ENCODE results near the gene ZNF708. TPM values are rescaled to one million over a fixed set of nuclear protein-coding genes. Genes with fewer than 3 reads are reported as not detected.
A peak's percentile ranks its signal among the peaks of the same experiment; 100 is the strongest.

Gene ZNF708
- total RNA-seq, 1 donor from 2014 or later, result 29.7 TPM

- H3K36me3 Mint-ChIP-seq, result peaks cover 19% of the 10 kb centered on the region
- TF ChIP-seq CTCF (IDR thresholded peaks at IDR 0.05; ENCODE audit: unreplicated experiment), result no peak
- H3K4me1 Mint-ChIP-seq, result peaks cover 18% of the 10 kb centered on the region
- peak overlapping the region; percentile 100 for H3K4me3 Mint-ChIP-seq
- peak overlapping the region; percentile 100 for H3K27ac Mint-ChIP-seq
- no peak for DNase-seq (ENCODE audit: low spot score in 2 of 2, unreplicated experiment in 2 of 2)
- peaks cover 14% of the 10 kb centered on the region for H3K9me3 Mint-ChIP-seq
- H3K27me3 Mint-ChIP-seq (ENCODE audit: low read depth), result no peaks in the 10 kb centered on the region
These were observed 804 bp downstream of the ZNF708 start for GRCh38 chr19:21328406-21328805.

GRCh38 chr19:21326169-21326568, 3.0 kb downstream of the ZNF708 start:
- peaks cover 14% of the 10 kb centered on the region for H3K9me3 Mint-ChIP-seq
- H3K4me1 Mint-ChIP-seq, result peaks cover 26% of the 10 kb centered on the region
- no peaks in the 10 kb centered on the region for H3K27me3 Mint-ChIP-seq (ENCODE audit: low read depth)
- H3K27ac Mint-ChIP-seq, result no peak overlapping the region
- TF ChIP-seq CTCF (IDR thresholded peaks at IDR 0.05; ENCODE audit: unreplicated experiment), result no peak
- H3K36me3 Mint-ChIP-seq, result peaks cover 19% of the 10 kb centered on the region
- DNase-seq (ENCODE audit: low spot score in 2 of 2, unreplicated experiment in 2 of 2), result no peak
- no peak overlapping the region for H3K4me3 Mint-ChIP-seq

GRCh38 chr19:21323000-21323399, 6.2 kb downstream of the ZNF708 start:
- Mint-ChIP-seq H3K36me3 (peaks cover 21% of the 10 kb centered on the region), H3K4me1 (peaks cover 21% of the 10 kb centered on the region), H3K27ac (peak overlapping the region; percentile 49), H3K4me3 (no peak overlapping the region), H3K27me3 (ENCODE audit: low read depth) (no peaks in the 10 kb centered on the region), H3K9me3 (peaks cover 14% of the 10 kb centered on the region)
- no peak for DNase-seq (ENCODE audit: low spot score in 2 of 2, unreplicated experiment in 2 of 2)
- no peak for TF ChIP-seq CTCF (IDR thresholded peaks at IDR 0.05; ENCODE audit: unreplicated experiment)

GRCh38 chr19:21322528-21322927, 6.7 kb downstream of the ZNF708 start:
- Mint-ChIP-seq H3K27me3 (ENCODE audit: low read depth) (no peaks in the 10 kb centered on the region), H3K36me3 (peaks cover 21% of the 10 kb centered on the region), H3K27ac (peak overlapping the region; percentile 49), H3K9me3 (peaks cover 14% of the 10 kb centered on the region), H3K4me3 (no peak overlapping the region), H3K4me1 (peaks cover 16% of the 10 kb centered on the region)
- DNase-seq (ENCODE audit: low spot score in 2 of 2, unreplicated experiment in 2 of 2), result no peak
- TF ChIP-seq CTCF (IDR thresholded peaks at IDR 0.05; ENCODE audit: unreplicated experiment), result no peak

- H3K4me1 Mint-ChIP-seq, result peaks cover 14% of the 10 kb centered on the region
- H3K9me3 Mint-ChIP-seq, result peaks cover 14% of the 10 kb centered on the region
- H3K27ac Mint-ChIP-seq, result peak overlapping the region; percentile 55
- no peak overlapping the region for H3K4me3 Mint-ChIP-seq
- no peaks in the 10 kb centered on the region for H3K27me3 Mint-ChIP-seq (ENCODE audit: low read depth)
- no peak for TF ChIP-seq CTCF (IDR thresholded peaks at IDR 0.05; ENCODE audit: unreplicated experiment)
- DNase-seq (ENCODE audit: low spot score in 2 of 2, unreplicated experiment in 2 of 2), result no peak
- peaks cover 24% of the 10 kb centered on the region for H3K36me3 Mint-ChIP-seq
These were observed 7.2 kb downstream of the ZNF708 start for GRCh38 chr19:21321996-21322395.

GRCh38 chr19:21321134-21321533, 8.1 kb downstream of the ZNF708 start:
- Mint-ChIP-seq H3K9me3 (peaks cover 11% of the 10 kb centered on the region), H3K4me1 (peaks cover 12% of the 10 kb centered on the region), H3K36me3 (peaks cover 19% of the 10 kb centered on the region), H3K27me3 (ENCODE audit: low read depth) (no peaks in the 10 kb centered on the region), H3K27ac (peak overlapping the region; percentile 59), H3K4me3 (no peak overlapping the region)
- no peak for TF ChIP-seq CTCF (IDR thresholded peaks at IDR 0.05; ENCODE audit: unreplicated experiment)
- DNase-seq (ENCODE audit: low spot score in 2 of 2, unreplicated experiment in 2 of 2), result no peak
